Psoas muscle (tissue), 8 donors: Measurements from ENCODE around the gene TMA7B. TPM values are rescaled to one million over a fixed set of nuclear protein-coding genes. Genes with fewer than 3 reads are reported as not detected.

Source experiments
- ATAC-seq, 4 donors: fragments of 200-7000 bp; cut with Tn5 transposase; one replicate each; pipeline ENCODE4 v1.9.1; 2020; ENCODE audit warnings: moderate library complexity in 3 of 4, mild to moderate bottlenecking in 2 of 4
- DNase-seq, 2 donors: peaks; one replicate each; pipeline ENCODE4 v3.0.0-alpha.2; 2020
- H3K27ac ChIP-seq: fragments of 200-600 bp; one replicate; pipeline ENCODE4 v1.8.0; 2022
- H3K27me3 ChIP-seq, 3 donors: fragments of 200-600 bp in 1 of 3; one replicate each; pipeline versions ENCODE4 v1.6.1 to v1.8.0; 2013 to 2022; ENCODE audit warnings: low read length in 2 of 3, mild to moderate bottlenecking in 2 of 3, moderate library complexity in 1 of 3; ENCODE audit not compliant: insufficient read depth in 3 of 3
- H3K36me3 ChIP-seq, 2 donors: fragments of 200-600 bp in 1 of 2; one replicate each; pipeline versions ENCODE4 v1.6.1 to v1.8.0; 2013 to 2022; ENCODE audit warnings: low read depth in 1 of 2, mild to moderate bottlenecking in 1 of 2, moderate library complexity in 1 of 2; ENCODE audit not compliant: insufficient read depth in 1 of 2
- H3K4me1 ChIP-seq: fragments of 200-600 bp; one replicate; pipeline ENCODE4 v1.8.0; 2022
- H3K4me3 ChIP-seq: fragments of 200-600 bp; one replicate; pipeline ENCODE4 v1.8.0; 2022; ENCODE audit warnings: mild to moderate bottlenecking
- H3K9me3 ChIP-seq: fragments of 200-600 bp; one replicate; pipeline ENCODE4 v1.8.0; 2022
- CTCF ChIP-seq: fragments of 200-600 bp; IDR thresholded peaks from one replicate; pipeline ENCODE4 v1.8.0; 2022; ENCODE audit warnings: antibody characterized with exemption
- WGBS, 3 donors: extraction: QIAGEN DNeasy Blood & Tissue Kit; methylation state at CpG; one replicate each; pipeline versions ENCODE4 v1.1.6 to v1.1.7; 2013; 5-methylcytosine and 5-hydroxymethylcytosine counted together
- intact Hi-C, 2 donors: fragments of 100-400 bp; cut with DNase I; formaldehyde crosslinking; loops; one replicate each; pipeline versions ENCODE4 v1.11.0 to v1.14.2; 2022
- polyA plus RNA-seq, 3 donors: library from polyadenylated mRNA; stranded (reverse); fragments of 200-250 nt; gene quantifications; one replicate each; pipeline ENCODE4 v1.2.3, GENCODE V29; 2013
- total RNA-seq, 4 donors: library from RNA; stranded (reverse); fragmentation: NEBNext Ultra II Directional in 2 of 4; extraction: Animal tissue kit (Norgen Biotek cat#: 25700) in 2 of 4; gene quantifications; one replicate each; pipeline versions ENCODE4 v1.2.1 to v1.2.4, GENCODE V29; 2021 to 2023
- donor health status: healthy with polysubstance abuse.
- donor health status: DM: no; HTN: no; CAD: no; lungs with moderate emphysema.
- donor health status: Bipolar disorder and iron deficiency.
- donor health status: healthy.
- donor health status: DM: yes; HTN: yes; CAD: no.
- donor health status: DM: no; HTN: no; CAD: no.
- donor health status: DM: no; HTN: no; CAD: no.
- donor health status: DM: yes; HTN: yes; CAD: no.

Gene TMA7B
- total and polyA plus RNA-seq, 7 donors: not detected

- H3K27me3 ChIP-seq: peaks cover 3 to 52% (median 4%) of the 10 kb centered on the region in 3 donors
- ATAC-seq: no peak
- WGBS, 3 donors: 85 to 86% (median 85%) methylated on average over 8 of the region's 8 CpGs
- no peak for DNase-seq
- no peak overlapping the region for H3K27ac ChIP-seq
- H3K4me1 ChIP-seq: no peaks in the 10 kb centered on the region
- intact Hi-C loops: no loop called here
- no peak overlapping the region for H3K4me3 ChIP-seq
- no peaks in the 10 kb centered on the region for H3K9me3 ChIP-seq
- TF ChIP-seq CTCF: no peak
- no peaks in the 10 kb centered on the region for H3K36me3 ChIP-seq
These were observed 26.5 kb upstream of the TMA7B start for GRCh38 chr22:39933741-39934140.

- no peaks in the 10 kb centered on the region for H3K4me1 ChIP-seq
- intact Hi-C loops: no loop called here
- TF ChIP-seq CTCF: no peak
- H3K27me3 ChIP-seq: peaks cover 2 to 52% (median 3%) of the 10 kb centered on the region in 3 donors
- no peaks in the 10 kb centered on the region for H3K9me3 ChIP-seq
- DNase-seq (no peak), ATAC-seq (no peak)
- H3K27ac ChIP-seq: no peak overlapping the region
- H3K4me3 ChIP-seq: no peak overlapping the region
- H3K36me3 ChIP-seq: no peaks in the 10 kb centered on the region
- 75 to 82% (median 78%) methylated on average over 4 of the region's 4 CpGs for WGBS, 3 donors
These were observed 25.1 kb upstream of the TMA7B start for GRCh38 chr22:39935116-39935515.

- Histone ChIP-seq H3K4me3 (no peak overlapping the region), H3K4me1 (no peaks in the 10 kb centered on the region), H3K27me3 (peaks cover 2 to 48% (median 3%) of the 10 kb centered on the region in 3 donors), H3K36me3 (no peaks in the 10 kb centered on the region), H3K27ac (no peak overlapping the region), H3K9me3 (no peaks in the 10 kb centered on the region)
- ATAC-seq (no peak), DNase-seq (no peak)
- no peak for TF ChIP-seq CTCF
- intact Hi-C loops: no loop called here
- WGBS, 3 donors: 51 to 55% (median 55%) methylated on average over 6 of the region's 6 CpGs
These were observed 24.6 kb upstream of the TMA7B start for GRCh38 chr22:39935612-39936011.

- no peak overlapping the region for H3K4me3 ChIP-seq
- 66 to 71% (median 67%) methylated on average over 6 of the region's 6 CpGs for WGBS, 3 donors
- peaks cover 0 to 41% (median 2%) of the 10 kb centered on the region in 3 donors for H3K27me3 ChIP-seq
- no peaks in the 10 kb centered on the region for H3K36me3 ChIP-seq
- H3K9me3 ChIP-seq: no peaks in the 10 kb centered on the region
- intact Hi-C loops: no loop called here
- DNase-seq (no peak), ATAC-seq (no peak)
- no peak for TF ChIP-seq CTCF
- no peaks in the 10 kb centered on the region for H3K4me1 ChIP-seq
- H3K27ac ChIP-seq: no peak overlapping the region
These were observed 23.6 kb upstream of the TMA7B start for GRCh38 chr22:39936523-39937145.

GRCh38 chr22:39937906-39938305, 22.3 kb upstream of the TMA7B start:
- Histone ChIP-seq H3K36me3 (no peaks in the 10 kb centered on the region), H3K4me1 (no peaks in the 10 kb centered on the region), H3K9me3 (no peaks in the 10 kb centered on the region), H3K4me3 (no peak overlapping the region), H3K27me3 (peaks cover 0 to 36% (median 2%) of the 10 kb centered on the region in 3 donors), H3K27ac (no peak overlapping the region)
- ATAC-seq (no peak), DNase-seq (no peak)
- no peak for TF ChIP-seq CTCF
- intact Hi-C loops: no loop called here
- WGBS, 3 donors: 90 to 92% (median 91%) methylated on average over 3 of the region's 3 CpGs
